NT2/D1 (cell line): ENCODE results near the gene SAMM50.

ENCODE experiments used
- DNase-seq: peaks from one replicate; pipeline ENCODE4 v3.0.0-alpha.2; 2011; ENCODE audit warnings: low read depth, low spot score
- H3K27me3 ChIP-seq: 2 replicates; pipeline ENCODE4 v1.6.0; 2011; ENCODE audit warnings: mild to moderate bottlenecking; ENCODE audit not compliant: insufficient read length, insufficient read depth
- H3K36me3 ChIP-seq: 2 replicates; pipeline ENCODE4 v1.6.1; 2011; ENCODE audit warnings: mild to moderate bottlenecking, low read length, mixed read lengths; ENCODE audit not compliant: insufficient read depth, insufficient read length
- H3K4me1 ChIP-seq: 2 replicates; pipeline ENCODE4 v1.5.1; 2011; ENCODE audit not compliant: insufficient read depth, insufficient read length
- H3K4me3 ChIP-seq: 2 replicates; pipeline ENCODE4 v1.5.1; 2011; ENCODE audit warnings: low read depth; ENCODE audit not compliant: insufficient read length
- H3K9ac ChIP-seq: 2 replicates; pipeline ENCODE4 v1.6.0; 2011; ENCODE audit warnings: low read depth; ENCODE audit not compliant: insufficient read length
- H3K9me3 ChIP-seq: 2 replicates; pipeline ENCODE4 v1.5.1; 2011; ENCODE audit warnings: mild to moderate bottlenecking, low read length; ENCODE audit not compliant: insufficient read depth
- SUZ12 ChIP-seq: IDR thresholded peaks from 2 replicates; pipeline ENCODE4 v1.6.1; 2011; ENCODE audit not compliant: insufficient read length, insufficient read depth; ENCODE audit errors: extremely low read depth
- YY1 ChIP-seq: IDR thresholded peaks from 2 replicates; pipeline ENCODE4 v1.6.1; 2011; ENCODE audit not compliant: insufficient read length, insufficient read depth
- ZNF274 ChIP-seq: IDR thresholded peaks from 2 replicates; pipeline ENCODE4 v1.6.1; 2011; ENCODE audit warnings: mild to moderate bottlenecking, low read depth, low read length

Gene SAMM50

DNA sequence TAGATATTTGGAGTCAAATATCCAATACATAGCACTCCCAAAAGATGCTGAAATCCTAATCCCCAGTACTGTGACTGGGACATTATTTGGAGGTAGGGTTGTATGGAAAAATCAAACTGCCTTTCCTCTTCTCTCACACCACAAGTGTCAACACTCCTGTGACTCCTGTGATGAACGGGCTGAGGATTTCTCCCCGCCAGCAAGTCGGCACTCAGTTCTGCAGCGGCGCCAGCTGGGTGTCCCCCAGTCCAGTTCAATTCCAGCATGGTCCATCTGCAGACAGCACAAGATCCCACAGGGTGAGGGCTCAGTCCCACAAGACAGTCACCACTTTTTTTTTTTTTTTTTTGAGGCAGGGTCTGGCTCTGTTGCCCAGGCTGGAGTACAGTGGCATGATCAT lies 64.6 kb downstream of the SAMM50 start:
- H3K36me3 ChIP-seq: peaks cover 11% of the 10 kb centered on the region
- no peak for DNase-seq
- TF ChIP-seq SUZ12 (no peak), ZNF274 (no peak), YY1 (no peak)
- H3K4me1 ChIP-seq: no peaks in the 10 kb centered on the region
- H3K9me3 ChIP-seq: no peaks in the 10 kb centered on the region
- H3K27me3 ChIP-seq: peaks cover 3% of the 10 kb centered on the region
- no peak overlapping the region for H3K4me3 ChIP-seq
- H3K9ac ChIP-seq: no peak overlapping the region

DNA sequence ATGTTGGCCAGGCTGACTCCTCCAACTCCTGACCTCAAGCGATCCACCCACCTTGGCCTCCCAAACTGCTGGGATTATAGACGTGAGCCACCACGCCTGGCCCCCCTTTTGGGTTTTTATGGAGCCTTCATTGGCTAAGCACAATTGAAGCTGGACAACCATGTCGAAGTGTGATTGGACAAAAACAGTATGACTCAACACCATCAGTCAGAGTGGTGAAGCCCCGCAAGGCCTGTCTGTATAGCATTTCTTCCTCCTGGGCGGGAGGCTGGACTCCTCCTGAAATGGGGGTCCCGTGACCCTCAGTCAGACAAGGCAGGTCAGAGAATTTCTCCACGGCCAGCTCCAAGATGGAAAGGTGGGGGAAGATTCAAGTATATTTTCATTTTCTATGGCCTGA lies 65.7 kb downstream of the SAMM50 start:
- Histone ChIP-seq H3K36me3 (peaks cover 11% of the 10 kb centered on the region), H3K9ac (no peak overlapping the region), H3K4me3 (no peak overlapping the region), H3K27me3 (peaks cover 3% of the 10 kb centered on the region), H3K4me1 (peaks cover 1% of the 10 kb centered on the region), H3K9me3 (no peaks in the 10 kb centered on the region)
- TF ChIP-seq YY1 (no peak), ZNF274 (no peak), SUZ12 (no peak)
- no peak for DNase-seq

DNA sequence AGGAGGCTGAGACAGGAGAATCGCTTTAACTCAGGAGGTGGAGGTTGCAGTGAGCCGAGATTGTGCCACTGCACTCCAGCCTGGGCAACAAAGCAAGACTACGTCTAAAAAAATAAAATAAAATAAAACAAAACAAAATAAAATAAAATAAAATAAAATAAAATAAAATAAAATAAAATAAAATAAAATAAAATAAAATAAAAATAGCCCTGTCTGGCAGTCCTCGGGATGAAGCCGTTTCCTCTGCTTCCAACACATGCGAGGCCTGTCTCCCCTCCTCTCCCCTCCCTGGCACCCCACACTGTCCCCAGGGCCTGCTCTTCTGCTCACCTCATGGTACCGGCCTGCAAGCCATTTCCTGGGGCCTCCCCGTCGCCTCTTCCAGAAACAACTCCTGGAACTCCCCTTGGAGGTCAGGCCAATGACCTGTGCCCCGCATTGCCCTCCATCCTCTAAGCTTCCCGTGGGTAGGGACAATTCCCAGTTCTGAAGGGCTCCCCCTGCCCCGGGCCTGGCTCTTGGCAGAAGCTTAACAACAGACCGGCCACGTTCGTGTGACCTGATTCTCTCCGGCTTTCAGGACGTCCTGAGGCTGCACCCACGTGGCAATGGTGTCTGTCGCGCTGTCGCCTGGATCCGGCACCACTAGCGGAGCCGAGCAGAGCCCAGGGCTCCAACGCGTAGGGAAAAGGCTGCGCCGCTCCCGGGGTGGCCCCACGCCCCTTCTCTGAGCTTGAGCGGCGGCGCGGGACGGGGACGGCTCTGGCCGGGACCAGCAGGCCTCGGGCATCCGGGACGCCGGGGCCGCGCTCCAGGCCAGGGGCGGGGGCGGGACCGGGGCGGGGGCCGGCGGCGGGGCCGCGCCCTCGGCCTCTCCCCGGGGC lies 68.4 kb downstream of the SAMM50 start:
- Histone ChIP-seq H3K4me3 (peak overlapping the region; percentile 59), H3K27me3 (peaks cover 3% of the 10 kb centered on the region), H3K9me3 (no peaks in the 10 kb centered on the region), H3K4me1 (peaks cover 8% of the 10 kb centered on the region), H3K9ac (peak overlapping the region; percentile 81), H3K36me3 (peaks cover 4% of the 10 kb centered on the region)
- no peak for DNase-seq
- TF ChIP-seq YY1 (no peak), SUZ12 (no peak), ZNF274 (no peak)

DNA sequence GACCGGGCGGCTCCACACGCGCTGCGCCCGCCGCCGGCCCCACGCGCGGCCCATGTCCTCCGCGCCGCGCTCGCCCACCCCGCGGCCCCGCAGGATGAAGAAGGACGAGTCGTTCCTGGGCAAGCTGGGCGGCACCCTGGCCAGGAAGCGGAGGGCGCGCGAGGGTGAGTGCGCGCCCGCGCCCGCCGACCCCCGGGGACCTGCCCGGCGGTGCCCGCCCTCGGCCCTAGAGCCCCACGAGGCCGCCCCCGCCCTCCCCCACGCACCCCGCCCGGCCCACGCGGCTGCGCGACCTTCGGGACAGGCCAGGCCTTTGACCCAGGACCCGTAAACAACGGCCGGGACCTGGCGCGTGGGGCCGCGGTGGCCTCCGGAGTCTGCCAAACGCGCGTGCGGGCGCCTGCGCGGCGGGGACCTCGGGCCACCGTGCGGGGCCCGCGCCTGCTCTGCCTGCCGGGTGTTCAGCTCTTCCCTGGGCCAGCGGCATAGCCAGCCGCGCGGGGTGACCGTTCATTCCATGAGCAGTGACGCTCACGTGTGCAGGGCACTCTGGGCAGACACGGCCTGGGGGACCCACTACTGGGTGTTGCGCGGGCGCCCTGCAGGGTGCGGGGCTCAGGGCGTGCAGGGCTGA lies 69.2 kb downstream of the SAMM50 start, which contains the start of gene PARVB:
PARVB (plus strand) TSS at position 15 of the 634 bp plus-strand sequence; CDS start at position 53, 38 bp downstream.
- peaks cover 8% of the 10 kb centered on the region for H3K4me1 ChIP-seq
- peak within 1 kb of the TSS; percentile 81 for H3K9ac ChIP-seq
- peak within 1 kb of the TSS; percentile 59 for H3K4me3 ChIP-seq
- peaks cover 4% of the 10 kb centered on the region for H3K36me3 ChIP-seq
- H3K9me3 ChIP-seq: no peaks in the 10 kb centered on the region
- TF ChIP-seq ZNF274: no peak
- TF ChIP-seq YY1: no peak
- TF ChIP-seq SUZ12: no peak
- DNase-seq: no peak
- H3K27me3 ChIP-seq: peaks cover 3% of the 10 kb centered on the region

DNA sequence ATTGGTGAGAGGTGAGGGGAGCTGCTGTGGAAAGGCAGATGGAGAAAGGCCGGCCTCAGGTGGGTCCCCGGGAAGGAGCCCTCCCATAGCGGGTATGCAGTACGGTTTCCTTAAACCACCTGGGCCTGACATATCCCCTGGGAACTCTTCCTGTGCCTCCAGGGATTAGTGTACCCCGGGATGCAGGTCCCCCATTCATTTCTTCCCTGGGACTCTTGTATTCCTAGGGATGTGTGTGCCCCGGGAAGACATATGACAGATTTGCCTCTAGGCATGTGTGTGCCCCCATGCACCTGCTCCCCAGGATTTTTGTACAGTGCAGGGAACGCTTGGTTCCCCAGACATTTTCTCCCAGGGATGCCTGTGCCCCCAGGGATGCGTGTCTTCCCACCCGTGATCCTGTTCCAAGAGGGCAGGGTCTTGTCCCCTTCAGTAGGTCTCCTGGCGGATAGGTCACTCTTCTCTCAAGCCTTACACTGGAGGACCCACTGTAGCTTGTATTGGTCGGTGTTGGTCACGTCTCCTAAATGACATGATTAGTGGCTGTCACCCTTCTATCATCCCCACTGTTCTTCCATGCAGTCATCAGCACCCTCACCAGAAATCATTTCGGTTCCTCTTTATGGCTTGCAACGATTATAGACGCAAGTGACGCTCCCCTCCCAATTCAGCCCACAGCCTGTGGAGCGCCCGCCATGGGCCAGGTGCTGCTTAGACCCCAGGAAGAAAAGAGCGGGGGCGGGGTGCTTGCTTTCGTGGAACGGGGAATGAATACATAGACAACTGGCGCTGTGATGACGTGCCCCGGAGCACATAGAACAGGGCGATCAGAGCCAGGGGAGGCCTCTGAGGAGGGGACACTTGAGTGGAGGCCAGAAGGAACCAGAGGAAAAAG lies 70.2 kb downstream of the SAMM50 start:
- Histone ChIP-seq H3K9ac (no peak overlapping the region), H3K4me3 (no peak overlapping the region), H3K9me3 (no peaks in the 10 kb centered on the region), H3K4me1 (peaks cover 8% of the 10 kb centered on the region), H3K36me3 (peaks cover 4% of the 10 kb centered on the region), H3K27me3 (peaks cover 3% of the 10 kb centered on the region)
- no peak for DNase-seq
- TF ChIP-seq ZNF274: no peak

DNA sequence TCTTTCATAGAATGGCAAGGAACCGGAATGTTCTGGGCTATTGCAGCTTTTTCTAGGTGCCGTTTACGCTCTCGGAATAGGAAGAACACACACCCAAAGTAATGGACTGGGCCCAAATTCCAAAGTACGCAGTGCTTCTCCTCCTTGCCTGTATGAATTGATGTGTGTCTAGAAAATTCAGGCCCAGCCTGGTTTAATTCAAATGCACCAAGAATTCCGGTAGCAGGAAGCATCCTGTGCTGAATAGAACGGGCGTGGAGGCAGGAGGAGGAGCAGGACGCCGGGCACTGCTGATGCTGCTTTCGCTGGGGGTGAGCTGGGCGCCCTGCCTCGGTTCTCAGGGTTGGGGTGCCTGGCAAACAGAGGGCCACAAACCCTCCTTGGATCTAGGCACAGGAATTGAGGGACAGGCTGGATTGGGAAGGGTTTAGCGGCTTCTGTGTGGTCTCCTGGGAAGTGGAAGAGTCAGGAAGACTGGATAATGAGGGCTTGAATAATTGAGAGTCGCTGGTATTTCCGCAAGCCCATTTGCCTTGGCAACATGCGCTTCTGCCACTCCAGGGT lies 70.9 kb downstream of the SAMM50 start:
- TF ChIP-seq ZNF274 (no peak), SUZ12 (no peak), YY1 (no peak)
- Histone ChIP-seq H3K9me3 (no peaks in the 10 kb centered on the region), H3K4me3 (no peak overlapping the region), H3K9ac (no peak overlapping the region), H3K27me3 (peaks cover 3% of the 10 kb centered on the region), H3K4me1 (peaks cover 8% of the 10 kb centered on the region), H3K36me3 (peaks cover under 1% of the 10 kb centered on the region)
- no peak for DNase-seq
